ENCODE results near the gene ALDH3B2. TPM values are rescaled to one million over a fixed set of nuclear protein-coding genes. Genes with fewer than 3 reads are reported as not detected.

The ALDH3B2 gene
- polyA plus RNA-seq, 1 of the 3 experiments (the other 2 are of a cell fraction), result not detected

DNA sequence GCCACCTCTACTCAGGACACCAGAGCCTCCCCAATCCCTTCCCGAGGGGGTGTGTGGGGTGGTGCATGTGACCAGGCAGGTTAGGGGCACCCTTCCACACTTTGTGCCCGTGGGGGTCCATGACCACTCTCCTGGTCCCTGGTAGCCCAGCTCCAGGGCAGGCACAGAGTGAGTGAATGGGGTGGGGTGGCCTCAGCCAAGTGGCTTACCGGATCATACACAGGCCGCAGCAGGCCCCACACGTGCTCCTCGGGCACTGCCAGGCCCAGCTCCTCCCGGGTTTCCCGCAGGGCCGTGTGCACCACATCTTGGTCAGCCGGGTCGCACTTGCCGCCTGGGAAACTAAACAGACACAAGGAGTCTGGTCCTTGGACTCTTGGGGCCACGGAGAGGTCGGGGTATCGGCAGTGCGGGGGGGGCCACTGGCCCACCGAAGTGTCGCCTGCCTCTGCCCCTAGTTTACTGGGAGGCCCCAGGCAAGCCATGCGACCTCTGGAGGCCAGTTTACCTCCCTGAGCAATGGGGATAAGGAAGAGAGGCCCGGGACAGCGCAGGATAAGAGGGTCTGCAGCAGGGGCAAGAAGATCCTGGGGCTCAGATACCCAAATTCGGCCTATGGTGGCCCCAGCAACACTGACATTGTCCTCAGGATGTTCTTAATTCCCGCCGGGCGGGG, 45.6 kb downstream of the ALDH3B2 start:
- CTCF ChIA-PET, result interaction anchor here (0.6 to 17.8 kb wide), 33 partner anchors 9 to 172 kb away, joined by 3 to 308 read pairs (median 5); partner anchors contain the start of genes ACY3, PITPNM1 and TBX10

More for the DNA sequence above, 45.6 kb downstream of the ALDH3B2 start:
- no peak overlapping the region for H3K27ac ChIP-seq (ENCODE audit: low read depth in 2 of 2, low read length in 1 of 2)
- peaks cover 0 to 13% of the 10 kb centered on the region in 2 experiments; a peak in 1 of 4 replicates for H3K4me1 ChIP-seq (ENCODE audit: control insufficient read depth in 1 of 2, insufficient read depth in 2 of 2, low read depth in 1 of 2, low read length in 1 of 2)
- peak overlapping the region; percentile 62 to 76 for H3K4me3 ChIP-seq (ENCODE audit: low read depth in 2 of 2, low read length in 1 of 2)
- 62% methylated on average over 21 of the region's 25 CpGs for WGBS (ENCODE audit: low lambda C conversion rate)
- TF ChIP-seq ELF1 (IDR thresholded peaks at IDR 0.05) (no peak), GABPA (IDR thresholded peaks at IDR 0.05; ENCODE audit: low read depth) (no peak), POLR2AphosphoS5 (IDR thresholded peaks at IDR 0.05; ENCODE audit: low read depth, low read length) (no peak), NRF1 (IDR thresholded peaks at IDR 0.05; ENCODE audit: low read depth, low read length) (no peak), TAF1 (IDR thresholded peaks at IDR 0.05; ENCODE audit: borderline replicate concordance, low read depth, low read length) (no peak), USF1 (IDR thresholded peaks at IDR 0.05; ENCODE audit: borderline replicate concordance, low read depth) (no peak), GATA2 (CRISPR knock-in tag; IDR thresholded peaks at IDR 0.05) (no peak), USF2 (IDR thresholded peaks at IDR 0.05; ENCODE audit: borderline replicate concordance, low read depth, low read length) (no peak), NFIC (IDR thresholded peaks at IDR 0.05; ENCODE audit: borderline replicate concordance) (no peak), TEAD4 (IDR thresholded peaks at IDR 0.05; ENCODE audit: borderline replicate concordance, insufficient read depth) (no peak), SMC3 (IDR thresholded peaks at IDR 0.05; ENCODE audit: low read depth, low read length) (no peak), EP300 (IDR thresholded peaks at IDR 0.05; ENCODE audit: borderline replicate concordance in 1 of 2, low read depth in 1 of 2, low read length in 1 of 2) (no peak), REST (IDR thresholded peaks at IDR 0.05; ENCODE audit: low read depth, low read length) (no peak)
- TF ChIP-seq, protein P1, sequence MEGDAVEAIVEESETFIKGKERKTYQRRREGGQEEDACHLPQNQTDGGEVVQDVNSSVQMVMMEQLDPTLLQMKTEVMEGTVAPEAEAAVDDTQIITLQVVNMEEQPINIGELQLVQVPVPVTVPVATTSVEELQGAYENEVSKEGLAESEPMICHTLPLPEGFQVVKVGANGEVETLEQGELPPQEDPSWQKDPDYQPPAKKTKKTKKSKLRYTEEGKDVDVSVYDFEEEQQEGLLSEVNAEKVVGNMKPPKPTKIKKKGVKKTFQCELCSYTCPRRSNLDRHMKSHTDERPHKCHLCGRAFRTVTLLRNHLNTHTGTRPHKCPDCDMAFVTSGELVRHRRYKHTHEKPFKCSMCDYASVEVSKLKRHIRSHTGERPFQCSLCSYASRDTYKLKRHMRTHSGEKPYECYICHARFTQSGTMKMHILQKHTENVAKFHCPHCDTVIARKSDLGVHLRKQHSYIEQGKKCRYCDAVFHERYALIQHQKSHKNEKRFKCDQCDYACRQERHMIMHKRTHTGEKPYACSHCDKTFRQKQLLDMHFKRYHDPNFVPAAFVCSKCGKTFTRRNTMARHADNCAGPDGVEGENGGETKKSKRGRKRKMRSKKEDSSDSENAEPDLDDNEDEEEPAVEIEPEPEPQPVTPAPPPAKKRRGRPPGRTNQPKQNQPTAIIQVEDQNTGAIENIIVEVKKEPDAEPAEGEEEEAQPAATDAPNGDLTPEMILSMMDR (IDR thresholded peaks at IDR 0.05), result no peak
- no peaks in the 10 kb centered on the region for H4K20me1 ChIP-seq (ENCODE audit: insufficient read depth)
- H3K79me2 ChIP-seq (ENCODE audit: insufficient read depth), result no peaks in the 10 kb centered on the region
- POLR2A ChIA-PET, result interaction anchor here (0.6 to 2.4 kb wide), 3 partner anchors 20 to 84 kb away, joined by 3 to 9 read pairs (median 4); partner anchors contain the start of gene GSTP1
- H3K27me3 ChIP-seq (ENCODE audit: insufficient read depth), result no peaks in the 10 kb centered on the region
- no peaks in the 10 kb centered on the region for H3K9me2 ChIP-seq
- H2AFZ ChIP-seq (ENCODE audit: low read depth), result no peak overlapping the region
- H3K4me2 ChIP-seq, result peak overlapping the region; percentile 97; the same call in 1 of the 2 replicates
- DNase-seq, result no peak
- H3K9me3 ChIP-seq, result no peaks in the 10 kb centered on the region
- no peaks in the 10 kb centered on the region for H3F3A ChIP-seq (replicated peaks; ENCODE audit: insufficient read depth)
- H3K9ac ChIP-seq, result peak overlapping the region; percentile 60; the same call in 1 of the 2 replicates
- no peaks in the 10 kb centered on the region for H3K36me3 ChIP-seq (replicated peaks in 1 of 2; ENCODE audit: control insufficient read depth in 1 of 2, insufficient read depth in 2 of 2, low read length in 1 of 2)

All from SK-N-SH (cell line).